NCI-H446 (cell line): ENCODE results near the gene STXBP6.
A peak's percentile ranks its signal among the peaks of the same experiment; 100 is the strongest.

ENCODE experiments used
- DNase-seq, 2 experiments: peaks; one replicate each; lab custom pipeline; 2025; lab: John Stamatoyannopoulos, UW

The STXBP6 gene

DNA sequence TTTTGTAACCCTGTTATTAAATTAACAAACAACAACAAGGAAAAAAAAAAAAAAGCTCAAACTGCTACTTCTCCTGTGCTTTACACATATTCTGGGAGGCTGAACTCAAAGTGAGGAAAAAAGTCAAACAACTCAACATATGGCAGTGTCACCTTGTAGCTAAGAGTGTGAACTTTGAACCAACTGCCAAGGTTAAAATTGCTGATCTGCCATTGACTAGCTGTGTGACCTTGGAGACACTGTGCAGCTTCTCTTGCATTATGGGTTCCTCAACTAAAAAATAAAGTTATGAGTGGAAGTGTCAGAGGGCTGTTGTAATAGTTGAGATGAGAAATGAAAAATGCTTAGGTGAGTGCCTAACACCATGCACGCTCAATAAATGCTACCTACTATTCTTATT is 34.2 kb downstream of the STXBP6 start:
- no peak for DNase-seq

DNA sequence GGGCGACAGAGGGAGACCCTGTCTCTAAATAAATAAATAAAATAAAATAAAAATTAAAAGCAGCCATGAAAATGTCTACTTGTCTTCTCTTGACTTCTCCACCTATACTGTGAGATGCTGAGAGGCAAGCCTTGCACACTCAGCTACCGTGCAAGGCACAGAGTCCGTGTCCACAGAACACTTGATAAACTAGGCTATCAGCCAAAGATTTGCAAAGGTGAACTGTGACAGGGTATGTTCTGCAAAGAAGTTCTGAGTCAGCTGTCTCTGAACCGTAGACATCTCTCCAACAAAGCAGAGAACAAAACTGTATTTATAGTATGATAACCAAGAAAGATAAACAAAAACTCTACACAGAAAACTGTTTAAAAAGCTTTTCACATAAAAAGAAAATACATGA is 35.5 kb downstream of the STXBP6 start:
- DNase-seq = no peak

DNA sequence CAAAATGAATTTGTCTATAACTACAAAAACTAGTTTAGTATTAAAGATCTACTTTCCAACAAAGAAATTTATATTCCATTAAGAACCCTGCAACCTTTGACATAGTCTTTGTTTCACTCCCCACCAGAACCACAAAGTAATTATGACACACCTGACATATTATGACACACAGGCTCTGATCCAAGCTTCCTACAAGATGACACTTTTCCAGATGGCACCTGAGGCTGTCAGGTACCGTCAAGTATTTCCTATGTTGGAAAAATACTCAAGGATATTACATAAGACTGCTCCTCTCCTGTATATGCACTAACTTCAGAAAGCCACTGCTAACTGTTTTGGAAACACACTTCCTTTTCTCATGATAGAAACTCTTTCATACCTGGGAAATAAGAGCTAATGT is 38.9 kb downstream of the STXBP6 start:
- no peak for DNase-seq

DNA sequence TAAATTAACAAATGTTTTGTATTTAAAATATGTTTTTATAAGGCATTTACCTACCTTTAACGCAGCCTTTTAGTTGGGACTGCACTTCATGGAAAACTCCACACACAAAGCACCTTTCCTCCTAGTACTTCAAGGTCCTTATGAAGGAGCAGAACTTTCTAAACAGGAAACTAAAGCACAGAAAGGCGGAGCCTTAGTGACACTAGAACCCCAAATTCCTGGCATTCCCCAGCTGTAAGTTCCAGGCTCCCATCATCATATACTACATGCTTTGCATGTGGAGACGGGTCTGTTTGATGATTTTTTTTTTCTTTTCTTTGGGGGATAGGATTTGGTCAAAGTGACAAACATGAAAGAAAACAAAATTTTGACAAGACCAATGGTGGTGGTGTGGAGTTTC is 39.5 kb downstream of the STXBP6 start:
- DNase-seq = no peak

DNA sequence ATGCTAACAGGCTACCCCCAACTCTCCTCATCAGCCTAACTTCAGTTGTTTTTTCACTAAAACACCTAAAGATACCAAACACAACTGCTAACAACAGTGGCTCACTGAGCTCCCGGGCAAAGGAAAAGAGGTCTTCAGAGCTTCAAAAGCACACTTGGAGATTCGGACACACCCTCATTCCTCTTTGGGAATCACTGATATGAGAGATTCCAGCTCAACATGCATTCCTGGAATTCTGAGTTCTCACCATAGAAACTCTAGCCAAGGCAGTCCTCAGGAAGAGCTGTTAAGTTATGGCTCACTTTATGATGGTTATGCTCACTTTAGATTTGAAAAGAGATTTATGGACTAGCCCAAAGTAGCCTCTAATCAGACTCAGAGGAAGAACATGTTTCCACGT is 40.1 kb downstream of the STXBP6 start:
- no peak for DNase-seq

DNA sequence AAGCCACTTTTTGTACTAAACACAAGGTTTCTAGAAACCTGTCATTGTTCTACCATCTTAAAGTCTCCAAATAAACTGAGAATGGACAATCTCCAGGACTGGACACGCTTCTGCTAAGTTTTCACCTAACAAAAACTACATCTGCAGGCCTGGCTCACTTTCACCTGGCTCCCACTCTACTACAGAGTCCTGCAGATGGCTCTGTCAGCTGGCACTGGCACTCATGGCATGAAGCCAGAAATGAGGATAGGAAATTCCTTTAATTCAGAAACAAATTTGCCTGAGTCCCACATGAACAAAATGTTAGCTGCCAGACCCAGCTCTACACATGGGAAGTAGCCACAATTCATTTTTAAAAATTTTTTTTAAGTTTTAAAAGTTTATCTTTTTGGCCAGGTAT is 42.1 kb downstream of the STXBP6 start:
- DNase-seq = peak in 1 of 2 experiments; percentile 13

DNA sequence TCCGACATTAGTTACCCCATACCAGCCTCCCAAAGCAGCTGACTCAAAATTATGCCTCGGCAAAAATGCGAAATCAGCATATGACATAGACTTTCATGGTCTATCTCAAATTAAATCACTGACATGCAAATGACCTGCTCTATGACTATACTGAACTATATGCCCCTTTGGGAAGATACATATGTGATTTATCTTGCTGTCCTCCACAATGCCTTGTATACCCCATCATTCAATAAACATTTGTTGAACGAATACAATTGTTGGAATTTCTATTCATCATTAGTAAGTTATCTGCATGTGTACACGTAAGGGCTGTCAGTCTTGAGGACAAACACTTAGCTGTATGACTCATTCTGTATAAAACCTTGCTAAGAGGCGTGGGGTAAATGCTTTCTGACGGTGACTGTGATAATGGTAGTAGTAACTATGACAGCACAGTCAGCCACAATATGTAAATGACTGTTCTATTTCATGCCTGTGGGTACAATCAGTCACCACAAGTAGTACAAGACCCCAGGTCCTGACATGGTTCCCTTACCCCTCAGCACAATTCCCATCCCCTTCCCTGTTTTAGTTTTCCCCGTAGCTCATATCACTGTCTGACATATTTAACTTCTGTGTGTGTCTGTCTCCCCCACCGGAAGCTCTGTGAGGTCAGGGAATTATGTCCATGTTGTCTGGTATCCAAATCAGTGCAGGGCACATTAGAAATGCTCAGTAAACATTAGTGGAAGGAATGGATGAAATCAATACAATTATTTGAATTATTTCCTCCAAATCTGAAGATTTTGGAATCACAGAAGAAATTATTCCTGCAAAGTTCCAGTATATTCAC is 42.8 kb downstream of the STXBP6 start:
- no peak for DNase-seq

DNA sequence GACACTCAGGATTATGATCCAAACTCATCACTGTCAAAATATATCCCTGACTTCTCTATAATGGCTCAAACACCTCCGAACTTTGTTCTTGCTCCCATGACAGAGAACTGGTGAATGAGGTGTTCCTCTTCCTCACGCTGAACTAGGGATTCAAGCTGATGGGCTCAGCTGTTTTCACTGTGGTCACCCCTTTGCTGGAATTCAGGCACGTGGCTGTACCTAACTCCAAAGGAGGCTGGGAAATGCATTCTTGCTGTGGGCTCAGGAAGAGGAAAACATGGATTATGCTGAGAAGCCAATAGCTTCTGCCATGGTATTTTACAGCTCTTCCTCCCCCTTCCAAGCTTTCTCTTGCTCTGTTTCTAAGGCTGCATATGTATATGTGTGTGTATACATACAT is 43.9 kb downstream of the STXBP6 start:
- no peak for DNase-seq

DNA sequence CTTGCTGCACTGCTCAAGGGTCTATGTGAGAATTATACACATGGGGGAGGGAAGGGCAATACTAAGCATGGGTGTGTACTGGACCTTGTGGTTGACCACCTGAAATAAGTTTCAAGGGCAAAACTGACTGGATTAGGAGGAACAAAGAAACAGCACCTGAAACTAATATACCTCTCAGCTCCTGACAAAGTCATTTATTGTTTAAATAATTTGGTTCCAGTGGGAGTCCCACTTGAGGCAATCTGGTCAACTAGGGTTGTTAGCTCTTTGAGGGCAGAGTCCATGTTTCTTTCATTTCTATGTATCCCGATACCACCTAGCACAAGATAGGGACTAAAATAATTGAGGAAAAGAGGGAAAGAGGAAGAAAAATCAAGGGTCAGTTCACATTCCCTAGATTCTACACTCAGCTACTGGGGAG is 45.5 kb downstream of the STXBP6 start:
- no peak for DNase-seq

DNA sequence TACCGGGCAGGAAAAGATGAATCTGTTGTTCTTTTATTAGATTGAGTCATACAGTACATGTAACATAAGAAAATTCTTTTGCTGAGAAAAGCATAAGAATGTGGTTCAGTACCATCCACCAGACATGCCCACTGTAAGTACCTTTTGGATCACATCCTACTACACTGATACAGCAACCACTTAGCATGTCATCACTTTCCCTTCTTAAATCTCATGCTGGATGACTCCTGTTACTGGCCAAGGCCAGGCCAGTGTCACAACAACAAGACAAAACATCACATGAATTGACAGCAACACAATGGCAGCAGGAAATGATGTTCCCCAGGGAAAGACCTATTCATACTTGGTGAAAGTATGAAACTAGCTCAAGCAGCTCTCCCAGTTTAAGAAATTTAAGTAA is 46.4 kb downstream of the STXBP6 start:
- no peak for DNase-seq

DNA sequence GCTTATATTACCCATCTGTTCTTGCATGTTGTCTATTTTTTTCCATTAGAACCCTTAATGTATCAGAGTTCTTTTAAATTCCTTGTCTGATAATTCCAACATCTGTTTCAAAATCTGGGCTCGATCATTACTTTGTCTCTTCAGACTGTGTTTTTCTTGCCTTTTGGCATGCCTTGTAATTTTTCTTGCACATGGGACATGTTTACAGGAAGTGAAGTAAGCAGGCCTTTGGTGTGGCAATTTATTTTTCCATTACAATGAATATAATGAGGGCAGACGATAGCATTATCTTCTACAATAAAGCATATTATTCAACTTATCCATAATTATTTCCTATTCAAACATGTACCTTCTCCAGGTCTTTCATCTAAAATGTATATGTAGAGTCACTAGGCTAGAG is 48.3 kb downstream of the STXBP6 start:
- DNase-seq = no peak

DNA sequence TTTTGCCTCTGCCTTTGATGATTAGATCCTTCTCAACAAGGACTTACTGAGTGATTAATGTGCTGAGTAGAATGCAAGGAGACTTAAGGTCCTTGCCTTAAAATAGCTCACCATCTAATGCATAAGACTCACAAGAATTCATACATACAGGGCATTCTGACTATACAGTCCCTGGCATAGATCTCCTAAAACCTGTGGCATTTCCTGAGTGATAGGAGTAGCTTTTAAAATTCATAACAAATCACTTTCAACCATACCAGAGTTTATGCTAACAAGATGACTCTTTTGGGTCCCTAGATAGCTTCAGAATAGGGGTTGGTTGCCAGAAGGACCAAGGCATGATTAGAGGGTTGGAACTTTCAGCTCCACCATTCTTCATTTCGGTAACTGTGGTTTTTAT is 48.8 kb downstream of the STXBP6 start:
- DNase-seq = no peak

DNA sequence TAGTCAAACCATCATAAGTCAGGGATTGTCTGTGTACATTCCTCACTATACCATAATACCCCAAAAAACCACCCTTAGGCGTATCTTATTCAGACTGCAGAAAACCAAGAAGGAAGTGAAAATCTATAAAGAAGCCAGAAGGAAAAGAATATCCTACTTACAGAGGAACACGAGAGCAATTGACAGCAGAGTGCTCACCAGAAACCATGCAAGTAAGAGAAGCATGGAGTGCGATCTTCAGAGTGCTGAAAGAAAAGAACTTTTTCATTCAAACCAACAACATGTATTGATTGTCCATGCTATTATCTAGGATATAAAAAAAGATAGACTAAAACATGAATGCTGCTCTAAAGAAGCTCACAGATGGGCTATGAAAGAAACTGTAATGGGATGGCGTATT is 50.8 kb downstream of the STXBP6 start:
- no peak for DNase-seq

DNA sequence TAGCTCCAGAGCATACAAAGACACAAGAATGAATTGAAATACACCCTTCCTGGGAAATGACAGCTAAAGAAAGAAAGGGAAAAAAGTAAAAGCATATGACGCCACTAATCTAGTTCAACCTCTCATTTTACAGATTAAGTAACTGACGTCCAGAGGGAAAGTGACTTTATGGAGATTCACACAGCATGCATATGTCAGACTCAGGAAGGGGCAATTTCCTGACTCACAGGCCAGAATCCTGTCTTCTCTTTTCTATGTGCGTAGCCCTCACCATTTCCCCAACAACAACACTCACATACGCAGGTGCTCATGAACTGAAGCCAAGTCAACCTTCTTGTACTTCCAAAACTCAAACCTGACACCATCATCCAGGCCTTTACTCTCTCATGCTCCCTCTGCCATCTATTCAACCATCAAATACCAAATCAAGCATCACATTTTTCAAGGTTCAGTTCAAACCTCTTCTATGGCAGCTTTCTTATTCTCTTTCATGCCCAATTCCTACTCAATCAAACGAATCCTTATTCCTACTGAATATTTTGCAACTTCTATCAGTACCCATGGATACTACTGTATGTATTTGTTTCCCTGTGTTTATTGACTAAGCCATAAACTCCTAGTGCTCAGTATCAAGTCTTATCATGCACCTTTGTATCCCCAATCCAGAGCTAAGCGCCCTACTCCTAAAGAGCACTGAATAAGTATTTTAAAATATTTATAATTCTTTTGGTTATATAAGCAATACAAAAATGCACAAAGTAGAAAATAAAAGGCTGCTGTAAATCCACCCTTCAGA is 52.8 kb downstream of the STXBP6 start:
- no peak for DNase-seq

DNA sequence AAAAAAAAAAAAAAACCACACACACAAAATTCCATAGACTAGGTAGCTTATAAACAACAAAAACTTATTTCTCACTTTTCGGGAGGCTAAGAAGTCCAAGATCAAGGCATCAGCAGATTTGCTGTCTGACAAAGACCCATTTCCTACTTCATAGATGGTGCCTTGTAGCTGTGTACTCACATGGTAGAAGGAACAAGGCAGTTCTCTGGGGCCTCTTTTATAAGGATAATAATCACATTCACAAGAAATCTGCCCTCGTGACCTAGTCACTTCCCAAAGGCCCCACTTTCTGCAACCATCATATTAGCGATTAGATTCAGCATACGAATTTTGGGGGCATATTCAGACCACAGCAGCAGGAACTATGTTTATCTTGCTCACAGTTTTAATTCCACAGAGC is 54.9 kb downstream of the STXBP6 start:
- no peak for DNase-seq

DNA sequence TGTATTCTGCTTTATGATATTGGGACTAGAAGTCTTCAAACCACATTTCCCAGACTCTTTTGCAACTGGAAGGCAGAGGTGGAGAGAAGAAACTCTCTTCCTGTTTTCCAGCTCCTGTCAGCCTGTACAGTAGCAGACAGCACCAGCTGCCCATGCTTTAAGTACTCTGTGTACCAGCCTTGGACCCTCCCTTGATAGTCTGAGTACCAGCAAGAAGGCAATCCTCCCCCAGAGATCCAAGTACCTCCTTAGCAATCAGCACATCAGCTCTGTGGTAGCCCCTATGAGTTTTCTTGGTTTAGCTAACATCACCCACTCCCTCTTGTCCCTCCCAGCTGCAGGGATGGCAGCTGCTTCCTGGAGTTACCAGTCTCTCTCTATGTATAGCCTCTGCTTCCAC is 56.3 kb downstream of the STXBP6 start:
- DNase-seq = no peak

DNA sequence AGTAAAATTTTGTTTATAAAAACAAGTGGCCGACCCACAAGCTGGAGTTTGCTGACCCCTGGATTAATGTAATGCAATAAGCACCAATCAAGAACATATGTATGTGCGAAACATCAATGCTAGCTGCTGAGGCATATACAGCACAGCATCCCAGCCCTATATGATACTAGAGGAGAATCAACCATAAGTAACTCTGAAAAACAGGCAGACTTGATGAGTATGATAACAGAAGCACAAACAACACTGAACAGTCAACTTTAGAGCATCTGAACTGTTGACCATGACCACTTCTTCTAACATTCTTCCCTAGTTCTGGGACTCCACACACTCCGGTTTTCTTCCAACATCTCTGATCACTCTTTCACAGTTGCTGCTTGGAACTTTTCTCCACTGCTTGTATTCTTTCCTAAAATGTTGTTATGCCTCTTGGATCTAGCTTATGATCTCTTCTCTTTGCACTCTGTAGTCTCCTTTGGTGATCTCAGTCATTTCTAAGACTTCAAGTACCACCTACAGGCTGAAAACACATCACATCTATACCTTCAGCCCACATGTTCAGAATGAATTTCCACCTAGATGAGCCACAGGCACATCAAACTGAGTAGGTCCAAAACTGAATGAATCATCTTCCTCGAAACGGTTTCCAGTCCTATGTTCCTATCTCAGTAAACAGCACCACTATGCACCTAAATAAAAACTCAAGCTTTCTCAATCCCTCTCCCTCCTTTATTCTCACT is 57.2 kb downstream of the STXBP6 start:
- DNase-seq = no peak

DNA sequence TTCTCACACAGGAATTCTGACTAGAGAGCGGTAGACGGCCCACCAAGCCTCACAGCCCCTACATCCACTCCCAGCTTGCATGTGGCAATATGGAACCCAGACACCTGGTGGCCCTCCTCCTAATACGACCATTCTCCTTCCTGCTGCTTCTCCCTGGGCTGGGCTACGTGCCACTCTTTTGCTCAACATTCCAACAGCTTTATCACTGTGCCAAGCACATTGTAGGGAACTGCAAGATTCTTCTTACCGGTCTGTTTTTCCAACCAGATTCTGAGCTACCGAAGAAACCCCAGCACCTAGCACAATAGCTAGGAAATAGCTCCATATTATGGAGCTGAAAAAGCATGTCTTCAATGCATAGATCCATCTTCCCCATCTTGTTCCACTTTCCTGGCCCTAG is 58.1 kb downstream of the STXBP6 start:
- DNase-seq = no peak

DNA sequence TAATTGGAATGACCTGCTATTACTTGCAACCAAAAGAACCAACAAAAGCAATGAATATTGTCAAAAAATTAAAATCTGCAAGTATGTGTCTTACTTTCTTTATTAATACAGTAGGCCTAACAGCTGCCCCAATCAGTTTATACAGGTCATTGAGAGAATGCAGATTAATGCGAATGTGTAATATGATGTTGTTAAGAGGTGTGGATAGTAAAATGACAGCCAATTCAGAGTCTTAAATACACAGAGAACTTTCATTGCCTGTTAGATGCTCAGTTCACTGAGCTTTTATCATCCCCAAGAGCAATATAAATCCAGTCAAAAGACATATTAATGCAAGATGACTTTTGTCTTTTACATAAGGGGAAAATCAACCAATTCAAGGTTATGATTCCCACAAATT is 58.7 kb downstream of the STXBP6 start:
- no peak for DNase-seq

DNA sequence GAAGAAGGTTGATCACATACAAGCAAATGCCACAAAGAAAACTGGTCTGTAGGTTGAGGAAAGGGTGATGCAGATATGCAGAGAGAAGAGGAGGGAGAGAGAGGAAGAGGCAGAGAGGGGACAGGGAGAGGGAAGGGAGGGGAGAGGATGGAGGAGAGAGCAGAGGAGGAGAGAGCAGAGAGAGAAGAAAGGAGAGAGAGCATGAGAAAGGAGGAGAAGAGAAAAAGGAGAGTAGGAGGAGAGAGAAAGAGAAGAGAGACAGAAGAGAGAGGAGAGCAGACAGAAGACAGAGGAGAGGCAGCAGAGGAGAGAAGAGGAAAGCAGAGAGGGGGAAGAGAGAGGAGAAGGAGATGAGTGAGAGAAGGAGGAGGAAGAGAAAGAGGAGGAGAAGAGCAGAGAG is 59.2 kb downstream of the STXBP6 start:
- no peak for DNase-seq

DNA sequence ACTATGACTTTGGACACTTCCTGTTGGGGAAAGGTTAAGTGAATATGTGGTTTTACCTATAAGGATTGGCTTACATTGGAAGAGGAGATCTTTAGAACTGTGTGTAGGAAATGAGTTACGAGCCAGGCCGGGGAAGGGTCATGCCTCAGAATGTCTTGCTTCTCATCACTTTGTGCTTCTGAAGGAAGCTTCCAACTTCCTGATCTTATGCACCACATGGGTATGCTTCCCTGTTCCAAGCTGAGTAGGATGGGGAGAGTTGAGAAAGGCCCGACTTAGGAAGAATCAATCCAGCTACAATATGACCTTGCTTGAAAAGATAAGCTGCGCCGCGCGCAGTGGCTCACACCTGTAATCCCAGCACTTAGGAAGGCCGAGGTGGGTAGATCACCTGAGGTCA is 59.9 kb downstream of the STXBP6 start:
- DNase-seq = no peak

DNA sequence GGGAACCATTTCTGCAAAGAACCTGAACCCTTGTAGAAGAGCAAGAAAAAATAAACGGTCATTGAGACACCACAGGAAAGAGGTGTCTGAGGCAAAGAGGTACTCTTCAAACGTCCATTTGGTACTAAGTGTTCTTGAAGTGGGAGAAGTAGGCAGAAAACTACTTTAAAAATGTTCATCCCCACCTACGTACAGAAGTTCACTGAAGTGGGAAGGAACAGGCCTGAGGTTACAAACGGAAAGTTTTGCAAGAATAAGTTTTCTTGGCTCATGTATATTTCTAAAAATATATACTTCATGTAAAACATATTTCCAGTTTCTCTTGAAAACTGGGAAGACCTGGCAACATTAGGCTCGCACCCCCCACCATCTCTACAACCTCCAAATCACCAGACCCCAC is 61.2 kb downstream of the STXBP6 start:
- DNase-seq = no peak
